CD8-positive, alpha-beta memory T cell (primary cell): Measurements from ENCODE around the gene PLS3. TPM values are rescaled to one million over a fixed set of nuclear protein-coding genes. Genes with fewer than 3 reads are reported as not detected.

Experiments
- CTCF ChIA-PET: fragments of 350-600 bp; sonication (Branson Sonifier 250); formaldehyde crosslinking; loops from one replicate; lab custom pipeline; 2021; ENCODE audit warnings: antibody characterized with exemption; lab: Charles Lee
- POLR2A ChIA-PET: fragments of 350-600 bp; sonication (Branson Sonifier 250); formaldehyde crosslinking; loops from one replicate; lab custom pipeline; 2021; ENCODE audit warnings: antibody characterized with exemption; lab: Charles Lee
- DNase-seq, 5 donors: peaks; one replicate each; pipeline versions ENCODE4 v3.0.0 to v3.0.0-alpha.2; 2020 to 2022; ENCODE audit warnings: mixed read lengths in 1 of 5
- H3K27ac ChIP-seq: one replicate; pipeline ENCODE4 v1.7.0; 2013; ENCODE audit warnings: low read depth, mild to moderate bottlenecking, low read length, moderate library complexity
- H3K27me3 ChIP-seq: 2 replicates; pipeline ENCODE4 v1.7.0; 2013; ENCODE audit warnings: low read length, mild to moderate bottlenecking; ENCODE audit not compliant: insufficient read depth, poor library complexity, severe bottlenecking
- H3K36me3 ChIP-seq: 2 replicates; pipeline ENCODE4 v1.7.0; 2013; ENCODE audit warnings: mild to moderate bottlenecking, low read length, moderate library complexity; ENCODE audit not compliant: insufficient read depth
- H3K4me1 ChIP-seq: 2 replicates; pipeline ENCODE4 v1.7.0; 2013; ENCODE audit warnings: mild to moderate bottlenecking, low read length, moderate library complexity; ENCODE audit not compliant: insufficient read depth
- H3K4me3 ChIP-seq: 2 replicates; pipeline ENCODE4 v1.7.0; 2013; ENCODE audit warnings: mild to moderate bottlenecking, low read length
- H3K9me3 ChIP-seq: 2 replicates; pipeline ENCODE4 v1.7.0; 2013; ENCODE audit warnings: mild to moderate bottlenecking, low read length
- H3K27ac Mint-ChIP-seq, 8 donors: one replicate each; pipeline ENCODE4 v1.8.0; 2020 to 2021; ENCODE audit warnings: mixed read lengths in 8 of 8, mild to moderate bottlenecking in 6 of 8, inconsistent platforms in 3 of 8, moderate library complexity in 3 of 8
- H3K27me3 Mint-ChIP-seq, 2 donors: one replicate each; pipeline ENCODE4 v1.8.0; 2020 to 2021; ENCODE audit warnings: mixed read lengths in 2 of 2, mild to moderate bottlenecking in 1 of 2, moderate library complexity in 1 of 2
- H3K36me3 Mint-ChIP-seq, 3 donors: one replicate each; pipeline ENCODE4 v1.8.0; 2020 to 2021; ENCODE audit warnings: mixed read lengths in 3 of 3, inconsistent platforms in 1 of 3, mild to moderate bottlenecking in 1 of 3
- H3K4me1 Mint-ChIP-seq, 3 donors: one replicate each; pipeline ENCODE4 v1.8.0; 2020 to 2021; ENCODE audit warnings: mixed read lengths in 3 of 3, inconsistent platforms in 1 of 3, mild to moderate bottlenecking in 1 of 3
- H3K4me3 Mint-ChIP-seq, 7 donors: one replicate each; pipeline ENCODE4 v1.8.0; 2020 to 2021; ENCODE audit warnings: mixed read lengths in 7 of 7, mild to moderate bottlenecking in 6 of 7, moderate library complexity in 4 of 7, inconsistent platforms in 2 of 7
- H3K9me3 Mint-ChIP-seq, 5 donors: one replicate each; pipeline ENCODE4 v1.8.0; 2020 to 2022; ENCODE audit warnings: mixed read lengths in 5 of 5, mild to moderate bottlenecking in 3 of 5, moderate library complexity in 2 of 5, inconsistent platforms in 1 of 5
- polyA plus RNA-seq: library from polyadenylated mRNA; unstranded; fragments of 300-500 nt; fragmentation: Illumina TruSeq; gene quantifications from one replicate; pipeline ENCODE4 v1.2.3, GENCODE V29; 2021
- total RNA-seq, 2 experiments: library from RNA; stranded (reverse); gene quantifications; one replicate each; pipeline ENCODE4 v1.2.3, GENCODE V29; 2021

PLS3 gene
- total and polyA plus RNA-seq, 3 experiments from 2014 or later, result 0.51 to 0.66 TPM; not detected in 1

DNA sequence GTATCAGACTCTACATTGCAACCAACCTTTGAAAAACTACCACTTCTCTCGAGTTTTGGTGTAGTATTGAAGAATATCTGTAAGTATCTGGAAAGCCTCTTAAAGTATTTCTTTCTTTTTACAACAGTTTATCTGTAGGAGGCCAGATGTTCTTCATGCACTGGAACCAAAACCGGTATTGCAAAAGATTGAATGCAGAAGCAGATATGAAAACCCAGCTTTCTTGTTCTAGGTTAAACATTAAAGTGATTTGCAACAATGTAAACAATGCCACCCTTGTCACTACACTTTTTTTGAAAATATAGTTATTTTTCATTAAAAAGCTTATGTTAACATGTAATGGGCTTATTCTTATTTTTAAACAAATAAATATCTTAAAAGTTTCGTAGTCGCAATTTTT, 27.2 kb downstream of the PLS3 start:
- H3K9me3 ChIP-seq, result no peaks in the 10 kb centered on the region
- no peak for DNase-seq
- H3K4me3 ChIP-seq, result no peak overlapping the region
- CTCF ChIA-PET, result no interaction called here
- no peak overlapping the region for H3K27ac ChIP-seq
- H3K36me3 Mint-ChIP-seq, result no peaks in the 10 kb centered on the region
- H3K9me3 Mint-ChIP-seq, result peaks cover 0 to 3% (median 0%) of the 10 kb centered on the region in 5 donors
- no peak overlapping the region for H3K4me3 Mint-ChIP-seq
- no peaks in the 10 kb centered on the region for H3K27me3 ChIP-seq
- H3K4me1 Mint-ChIP-seq, result no peaks in the 10 kb centered on the region
- H3K27ac Mint-ChIP-seq, result no peak overlapping the region
- POLR2A ChIA-PET, result no interaction called here
- no peaks in the 10 kb centered on the region for H3K4me1 ChIP-seq
- no peaks in the 10 kb centered on the region for H3K36me3 ChIP-seq
- peaks cover 0 to under 1% of the 10 kb centered on the region in 2 donors for H3K27me3 Mint-ChIP-seq

DNA sequence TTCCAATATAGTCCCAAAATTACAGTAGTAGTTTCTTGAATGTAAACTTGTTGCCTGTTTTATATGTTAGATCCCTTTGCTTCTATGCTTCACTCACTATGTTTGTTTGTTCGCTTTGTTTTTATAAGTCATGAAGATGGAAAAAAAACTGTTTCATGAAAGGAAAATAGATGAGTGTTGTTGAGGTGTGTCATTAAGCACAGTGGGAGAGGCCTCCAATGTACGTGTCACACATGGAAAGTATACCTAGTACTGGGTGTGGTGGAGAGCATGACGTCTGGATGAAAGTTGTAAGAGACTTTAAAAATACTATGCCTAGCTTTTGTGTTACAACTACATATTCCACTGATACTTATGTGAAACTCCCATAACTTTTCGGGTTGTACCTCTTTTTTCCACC, 28.4 kb downstream of the PLS3 start:
- no peak for DNase-seq
- Mint-ChIP-seq H3K27ac (no peak overlapping the region), H3K27me3 (no peaks in the 10 kb centered on the region), H3K9me3 (peaks cover 0 to 3% (median 0%) of the 10 kb centered on the region in 5 donors), H3K4me3 (no peak overlapping the region), H3K36me3 (no peaks in the 10 kb centered on the region), H3K4me1 (no peaks in the 10 kb centered on the region)
- H3K36me3 ChIP-seq, result no peaks in the 10 kb centered on the region
- H3K9me3 ChIP-seq, result no peaks in the 10 kb centered on the region
- no peaks in the 10 kb centered on the region for H3K27me3 ChIP-seq
- no peak overlapping the region for H3K27ac ChIP-seq
- no peaks in the 10 kb centered on the region for H3K4me1 ChIP-seq
- ChIA-PET CTCF (no interaction called here), POLR2A (no interaction called here)
- H3K4me3 ChIP-seq, result no peak overlapping the region

DNA sequence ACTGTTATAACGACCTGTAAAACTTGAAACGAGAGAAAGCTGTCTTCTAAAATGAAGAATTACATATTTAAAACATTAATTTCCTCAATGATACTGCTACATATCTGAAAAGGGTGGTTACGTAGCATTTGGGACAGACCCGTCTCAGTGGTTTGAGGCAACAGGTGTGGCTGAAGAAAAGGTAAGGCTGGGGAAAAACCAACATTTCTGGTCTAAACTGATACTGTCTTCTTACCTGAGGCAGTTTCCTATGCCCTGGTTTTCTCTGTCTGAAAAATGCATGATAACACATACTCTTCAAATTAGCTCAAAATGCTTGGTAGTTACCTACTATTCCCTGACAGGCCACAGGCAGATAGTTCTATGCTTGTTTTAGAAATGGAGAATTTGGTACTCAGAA, 30.4 kb downstream of the PLS3 start:
- H3K36me3 ChIP-seq, result no peaks in the 10 kb centered on the region
- no peak overlapping the region for H3K4me3 Mint-ChIP-seq
- H3K27ac Mint-ChIP-seq, result no peak overlapping the region
- no peaks in the 10 kb centered on the region for H3K27me3 Mint-ChIP-seq
- H3K27ac ChIP-seq, result no peak overlapping the region
- no peak for DNase-seq
- H3K9me3 Mint-ChIP-seq, result peaks cover 0 to 3% (median 0%) of the 10 kb centered on the region in 5 donors
- H3K4me3 ChIP-seq, result no peak overlapping the region
- H3K9me3 ChIP-seq, result no peaks in the 10 kb centered on the region
- no peaks in the 10 kb centered on the region for H3K36me3 Mint-ChIP-seq
- POLR2A ChIA-PET, result no interaction called here
- H3K4me1 Mint-ChIP-seq, result no peaks in the 10 kb centered on the region
- CTCF ChIA-PET, result no interaction called here
- no peaks in the 10 kb centered on the region for H3K27me3 ChIP-seq
- no peaks in the 10 kb centered on the region for H3K4me1 ChIP-seq

DNA sequence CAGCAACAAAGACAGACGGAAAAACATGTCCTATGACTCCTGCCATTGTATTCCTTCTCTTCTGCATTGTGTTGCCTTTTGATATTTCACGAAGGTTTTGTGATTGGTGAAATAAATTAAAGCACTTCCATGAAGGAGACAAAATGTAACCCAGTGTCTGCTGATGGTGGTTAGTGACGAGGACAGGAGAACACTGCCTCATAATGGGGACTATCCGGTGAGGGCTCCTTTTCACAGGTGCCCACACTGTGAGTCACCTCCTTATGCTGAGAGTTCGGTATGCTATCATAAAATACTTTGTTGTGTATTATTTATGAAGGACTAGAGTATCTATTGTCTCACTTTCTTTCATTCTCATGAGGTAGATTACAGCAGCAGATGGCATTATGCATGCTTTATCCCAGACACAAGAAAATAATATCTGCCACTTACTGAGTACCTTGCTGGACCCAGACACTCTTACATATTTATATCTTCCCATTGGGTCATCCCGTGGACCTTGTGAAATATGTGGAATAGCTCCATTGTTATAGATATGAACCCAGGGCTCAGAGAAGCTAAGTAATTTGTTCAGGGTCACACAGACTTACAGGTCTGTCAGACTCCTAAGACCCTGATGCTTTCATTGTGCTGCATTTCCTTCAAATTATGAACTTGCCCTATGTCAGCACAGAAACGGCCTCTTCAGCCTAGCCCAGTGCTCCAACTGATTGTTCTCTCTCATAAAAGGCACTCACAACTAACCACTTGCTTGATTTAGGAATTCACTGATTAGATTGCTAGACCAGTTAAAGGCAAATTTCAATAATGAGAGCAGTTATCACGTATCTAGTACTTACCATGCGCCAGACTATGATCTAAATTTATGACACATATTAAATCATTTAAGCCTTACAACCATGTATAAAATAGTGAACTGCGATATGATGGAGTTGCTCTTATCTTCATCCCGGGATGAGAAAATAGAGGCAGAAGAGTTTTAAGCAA, 31.2 kb downstream of the PLS3 start:
- Mint-ChIP-seq H3K27me3 (no peaks in the 10 kb centered on the region), H3K4me3 (no peak overlapping the region), H3K9me3 (peaks cover 0 to 3% (median 0%) of the 10 kb centered on the region in 5 donors), H3K36me3 (no peaks in the 10 kb centered on the region), H3K4me1 (no peaks in the 10 kb centered on the region), H3K27ac (no peak overlapping the region)
- Histone ChIP-seq H3K36me3 (no peaks in the 10 kb centered on the region), H3K27ac (no peak overlapping the region), H3K4me3 (no peak overlapping the region), H3K4me1 (no peaks in the 10 kb centered on the region), H3K9me3 (no peaks in the 10 kb centered on the region), H3K27me3 (no peaks in the 10 kb centered on the region)
- CTCF ChIA-PET, result no interaction called here
- no peak for DNase-seq
- POLR2A ChIA-PET, result no interaction called here

DNA sequence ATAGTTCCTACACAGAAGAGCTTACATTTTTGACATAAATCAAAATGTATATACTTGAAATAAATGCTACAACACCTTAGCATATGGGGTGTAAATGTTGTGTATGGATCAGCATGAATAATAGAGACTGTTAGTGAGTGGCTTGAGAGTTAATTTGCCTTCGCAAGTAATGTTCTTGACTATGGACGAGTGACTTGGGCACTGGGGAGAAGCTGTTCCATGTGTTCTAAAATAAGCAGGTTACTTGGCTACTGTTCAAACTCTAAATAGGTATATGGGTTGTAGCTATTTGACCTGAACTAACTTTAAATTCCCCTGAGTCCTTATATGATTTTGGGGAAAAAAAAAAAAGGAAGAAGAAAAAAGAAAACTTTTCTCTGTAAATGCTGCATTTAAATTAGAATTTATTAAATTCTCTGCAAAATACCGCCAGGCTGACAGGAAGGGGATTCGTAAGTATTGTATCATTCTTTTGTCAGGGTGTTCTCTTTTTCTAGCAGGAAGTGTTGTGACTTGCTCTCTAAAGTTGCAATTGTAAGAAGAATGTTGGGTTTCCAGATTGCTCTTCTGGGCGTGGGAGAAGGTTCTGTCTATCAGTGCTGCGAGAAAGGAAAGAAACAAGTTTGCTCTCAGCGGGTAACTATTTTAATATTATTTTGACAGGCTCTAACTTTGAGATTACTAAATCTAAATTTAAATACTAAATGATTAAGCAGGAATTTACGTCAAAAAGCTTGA, 32.2 kb downstream of the PLS3 start:
- no peak overlapping the region for H3K4me3 Mint-ChIP-seq

GRCh38 chrX:115595049-115595448, 34.1 kb downstream of the PLS3 start:
- Mint-ChIP-seq H3K4me1 (no peaks in the 10 kb centered on the region), H3K27ac (no peak overlapping the region), H3K27me3 (peaks cover 0 to 5% of the 10 kb centered on the region in 2 donors), H3K36me3 (no peaks in the 10 kb centered on the region), H3K4me3 (no peak overlapping the region), H3K9me3 (peaks cover 0 to 2% (median 0%) of the 10 kb centered on the region in 5 donors)
- no peak for DNase-seq
- H3K9me3 ChIP-seq, result no peaks in the 10 kb centered on the region
- H3K27me3 ChIP-seq, result no peaks in the 10 kb centered on the region
- CTCF ChIA-PET, result no interaction called here
- no peaks in the 10 kb centered on the region for H3K36me3 ChIP-seq
- POLR2A ChIA-PET, result no interaction called here
- no peak overlapping the region for H3K4me3 ChIP-seq
- H3K4me1 ChIP-seq, result no peaks in the 10 kb centered on the region
- no peak overlapping the region for H3K27ac ChIP-seq

More for the DNA sequence above, 32.2 kb downstream of the PLS3 start:
- H3K27me3 ChIP-seq, result no peaks in the 10 kb centered on the region
- no peaks in the 10 kb centered on the region for H3K36me3 Mint-ChIP-seq
- H3K9me3 ChIP-seq, result no peaks in the 10 kb centered on the region
- H3K4me3 ChIP-seq, result no peak overlapping the region
- H3K27ac ChIP-seq, result no peak overlapping the region
- peaks cover 0 to 3% (median 0%) of the 10 kb centered on the region in 5 donors for H3K9me3 Mint-ChIP-seq
- peaks cover 0 to 3% of the 10 kb centered on the region in 2 donors for H3K27me3 Mint-ChIP-seq
- ChIA-PET CTCF (no interaction called here), POLR2A (no interaction called here)
- no peaks in the 10 kb centered on the region for H3K4me1 Mint-ChIP-seq
- no peaks in the 10 kb centered on the region for H3K4me1 ChIP-seq
- no peak overlapping the region for H3K27ac Mint-ChIP-seq
- DNase-seq, result no peak
- no peaks in the 10 kb centered on the region for H3K36me3 ChIP-seq

- ChIA-PET POLR2A (no interaction called here), CTCF (no interaction called here)
- Histone ChIP-seq H3K4me3 (no peak overlapping the region), H3K9me3 (no peaks in the 10 kb centered on the region), H3K27me3 (no peaks in the 10 kb centered on the region), H3K27ac (no peak overlapping the region), H3K4me1 (no peaks in the 10 kb centered on the region), H3K36me3 (no peaks in the 10 kb centered on the region)
- Mint-ChIP-seq H3K36me3 (no peaks in the 10 kb centered on the region), H3K27ac (no peak overlapping the region), H3K4me3 (no peak overlapping the region), H3K27me3 (peaks cover 0 to 5% of the 10 kb centered on the region in 2 donors), H3K9me3 (peaks cover 0 to 2% (median 0%) of the 10 kb centered on the region in 5 donors), H3K4me1 (no peaks in the 10 kb centered on the region)
- no peak for DNase-seq
Measured at GRCh38 chrX:115598556-115598955, 37.6 kb downstream of the PLS3 start.

DNA sequence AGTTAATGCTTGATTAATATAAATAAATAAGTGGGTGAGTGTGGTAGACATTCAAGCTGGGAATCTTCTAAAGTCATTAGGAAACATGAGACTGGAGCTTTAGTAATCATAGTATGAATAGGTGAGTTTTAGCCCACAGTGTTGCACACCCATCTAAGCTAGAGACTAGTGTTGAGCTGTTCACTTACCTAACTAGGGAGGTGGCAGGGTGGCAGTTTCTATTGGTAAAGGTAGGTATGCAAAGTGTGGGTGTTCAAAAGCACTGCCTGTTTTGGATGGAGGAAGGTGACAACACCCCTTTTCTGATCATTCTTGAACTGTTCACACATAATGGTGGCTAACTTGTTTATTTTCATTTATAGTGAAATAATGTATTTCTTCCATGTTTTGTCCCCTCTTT, 41.3 kb downstream of the PLS3 start:
- H3K4me1 Mint-ChIP-seq, result no peaks in the 10 kb centered on the region
- POLR2A ChIA-PET, result no interaction called here
- no peaks in the 10 kb centered on the region for H3K27me3 ChIP-seq
- H3K27ac Mint-ChIP-seq, result no peak overlapping the region
- no peak for DNase-seq
- CTCF ChIA-PET, result no interaction called here
- no peak overlapping the region for H3K4me3 ChIP-seq
- H3K27me3 Mint-ChIP-seq, result peaks cover 0 to 5% of the 10 kb centered on the region in 2 donors
- no peak overlapping the region for H3K27ac ChIP-seq
- no peaks in the 10 kb centered on the region for H3K4me1 ChIP-seq
- no peak overlapping the region for H3K4me3 Mint-ChIP-seq
- peaks cover 0 to 4% (median 0%) of the 10 kb centered on the region in 5 donors for H3K9me3 Mint-ChIP-seq
- no peaks in the 10 kb centered on the region for H3K36me3 Mint-ChIP-seq
- no peaks in the 10 kb centered on the region for H3K9me3 ChIP-seq
- no peaks in the 10 kb centered on the region for H3K36me3 ChIP-seq
